Rectal smooth muscle tissue (tissue), 1 donor: ENCODE data around the gene LYRM1.
"Not testable (repeated sequence)": the region's sequence is repeated elsewhere in the genome, so short reads cannot be mapped to it uniquely, and the experiment has no call there.

Experiments
- H3K27ac ChIP-seq: one replicate; pipeline ENCODE4 v1.7.0; 2013; ENCODE audit warnings: low read depth, low read length, inconsistent platforms
- H3K27me3 ChIP-seq: one replicate; pipeline ENCODE4 v1.7.0; 2013; ENCODE audit warnings: low read length; ENCODE audit not compliant: control insufficient read depth, insufficient read depth
- H3K36me3 ChIP-seq: one replicate; pipeline ENCODE4 v1.7.0; 2013; ENCODE audit warnings: low read length; ENCODE audit not compliant: control insufficient read depth, insufficient read depth
- H3K4me1 ChIP-seq: one replicate; pipeline ENCODE4 v1.7.0; 2013; ENCODE audit warnings: low read length; ENCODE audit not compliant: control insufficient read depth, insufficient read depth
- H3K4me3 ChIP-seq: one replicate; pipeline ENCODE4 v1.7.0; 2013; ENCODE audit warnings: low read length
- H3K9ac ChIP-seq: one replicate; pipeline ENCODE4 v1.7.0; 2013; ENCODE audit warnings: low read length

LYRM1 gene

GRCh38 chr16:20933589-20933988 lies 33.0 kb downstream of the LYRM1 start:
- Histone ChIP-seq H3K36me3 (no peaks in the 10 kb centered on the region), H3K27ac (no peak overlapping the region)

GRCh38 chr16:20937736-20938135 lies 37.2 kb downstream of the LYRM1 start:
- H3K9ac ChIP-seq: no peak overlapping the region
- no peaks in the 10 kb centered on the region for H3K27me3 ChIP-seq
- H3K36me3 ChIP-seq: no peaks in the 10 kb centered on the region
- H3K4me1 ChIP-seq: no peaks in the 10 kb centered on the region
- no peak overlapping the region for H3K4me3 ChIP-seq
- no peak overlapping the region for H3K27ac ChIP-seq

More at GRCh38 chr16:20933589-20933988, 33.0 kb downstream of the LYRM1 start:
- Histone ChIP-seq H3K4me3 (no peak overlapping the region), H3K4me1 (no peaks in the 10 kb centered on the region), H3K27me3 (no peaks in the 10 kb centered on the region), H3K9ac (no peak overlapping the region)

GRCh38 chr16:20938426-20938825 lies 37.9 kb downstream of the LYRM1 start:
- Histone ChIP-seq H3K36me3 (no peaks in the 10 kb centered on the region), H3K9ac (no peak overlapping the region), H3K27ac (no peak overlapping the region), H3K27me3 (no peaks in the 10 kb centered on the region), H3K4me1 (no peaks in the 10 kb centered on the region), H3K4me3 (no peak overlapping the region)

- H3K4me3 ChIP-seq: no peak overlapping the region
These were observed 39.0 kb downstream of the LYRM1 start for GRCh38 chr16:20939611-20940010.

GRCh38 chr16:20940871-20941635 lies 40.5 kb downstream of the LYRM1 start:
- no peak overlapping the region for H3K27ac ChIP-seq
- no peak overlapping the region for H3K9ac ChIP-seq
- H3K4me1 ChIP-seq: no peaks in the 10 kb centered on the region
- H3K27me3 ChIP-seq: no peaks in the 10 kb centered on the region
- H3K4me3 ChIP-seq: no peak overlapping the region
- no peaks in the 10 kb centered on the region for H3K36me3 ChIP-seq

More at GRCh38 chr16:20939611-20940010, 39.0 kb downstream of the LYRM1 start:
- no peaks in the 10 kb centered on the region for H3K36me3 ChIP-seq
- no peak overlapping the region for H3K27ac ChIP-seq
- no peak overlapping the region for H3K9ac ChIP-seq
- H3K4me1 ChIP-seq: no peaks in the 10 kb centered on the region
- H3K27me3 ChIP-seq: no peaks in the 10 kb centered on the region

GRCh38 chr16:20941636-20941926 lies 41.0 kb downstream of the LYRM1 start:
- Histone ChIP-seq H3K4me3 (no peak overlapping the region), H3K27ac (no peak overlapping the region), H3K9ac (no peak overlapping the region), H3K4me1 (no peaks in the 10 kb centered on the region), H3K27me3 (no peaks in the 10 kb centered on the region), H3K36me3 (no peaks in the 10 kb centered on the region)

- Histone ChIP-seq H3K4me1 (no peaks in the 10 kb centered on the region), H3K27me3 (no peaks in the 10 kb centered on the region), H3K27ac (no peak overlapping the region), H3K4me3 (no peak overlapping the region), H3K36me3 (no peaks in the 10 kb centered on the region), H3K9ac (no peak overlapping the region)
These were observed 41.7 kb downstream of the LYRM1 start for GRCh38 chr16:20942256-20942655.

- no peak overlapping the region for H3K27ac ChIP-seq
- H3K4me1 ChIP-seq: no peaks in the 10 kb centered on the region
- H3K9ac ChIP-seq: no peak overlapping the region
- H3K27me3 ChIP-seq: no peaks in the 10 kb centered on the region
- H3K4me3 ChIP-seq: no peak overlapping the region
- no peaks in the 10 kb centered on the region for H3K36me3 ChIP-seq
These were observed 44.4 kb downstream of the LYRM1 start for GRCh38 chr16:20944861-20945574.

GRCh38 chr16:20945575-20945875 lies 45.0 kb downstream of the LYRM1 start:
- not testable (repeated sequence) for H3K27ac ChIP-seq, H3K4me3 ChIP-seq, H3K36me3 ChIP-seq, H3K9ac ChIP-seq, H3K4me1 ChIP-seq, H3K27me3 ChIP-seq

- Histone ChIP-seq H3K36me3 (no peaks in the 10 kb centered on the region), H3K27ac (no peak overlapping the region), H3K27me3 (no peaks in the 10 kb centered on the region), H3K4me1 (no peaks in the 10 kb centered on the region), H3K4me3 (no peak overlapping the region), H3K9ac (no peak overlapping the region)
These were observed 45.6 kb downstream of the LYRM1 start for GRCh38 chr16:20946015-20946629.

- Histone ChIP-seq H3K36me3 (no peaks in the 10 kb centered on the region), H3K27ac (no peak overlapping the region), H3K9ac (no peak overlapping the region), H3K27me3 (no peaks in the 10 kb centered on the region), H3K4me3 (no peak overlapping the region), H3K4me1 (no peaks in the 10 kb centered on the region)
These were observed 47.9 kb downstream of the LYRM1 start for GRCh38 chr16:20948444-20948843.

GRCh38 chr16:20949660-20950059 lies 49.1 kb downstream of the LYRM1 start:
- Histone ChIP-seq H3K4me3 (no peak overlapping the region), H3K27ac (no peak overlapping the region), H3K9ac (no peak overlapping the region), H3K4me1 (no peaks in the 10 kb centered on the region), H3K27me3 (no peaks in the 10 kb centered on the region), H3K36me3 (no peaks in the 10 kb centered on the region)

- H3K4me3 ChIP-seq: no peak overlapping the region
- H3K27ac ChIP-seq: no peak overlapping the region
- H3K36me3 ChIP-seq: no peaks in the 10 kb centered on the region
- no peaks in the 10 kb centered on the region for H3K27me3 ChIP-seq
- no peak overlapping the region for H3K9ac ChIP-seq
- no peaks in the 10 kb centered on the region for H3K4me1 ChIP-seq
These were observed 49.7 kb downstream of the LYRM1 start for GRCh38 chr16:20950294-20950693.
